ENCODE results near the gene ZCCHC3. TPM values are rescaled to one million over a fixed set of nuclear protein-coding genes. Genes with fewer than 3 reads are reported as not detected.
"Not testable (repeated sequence)": the region's sequence is repeated elsewhere in the genome, so short reads cannot be mapped to it uniquely, and the experiment has no call there.

The ZCCHC3 gene, protein sequence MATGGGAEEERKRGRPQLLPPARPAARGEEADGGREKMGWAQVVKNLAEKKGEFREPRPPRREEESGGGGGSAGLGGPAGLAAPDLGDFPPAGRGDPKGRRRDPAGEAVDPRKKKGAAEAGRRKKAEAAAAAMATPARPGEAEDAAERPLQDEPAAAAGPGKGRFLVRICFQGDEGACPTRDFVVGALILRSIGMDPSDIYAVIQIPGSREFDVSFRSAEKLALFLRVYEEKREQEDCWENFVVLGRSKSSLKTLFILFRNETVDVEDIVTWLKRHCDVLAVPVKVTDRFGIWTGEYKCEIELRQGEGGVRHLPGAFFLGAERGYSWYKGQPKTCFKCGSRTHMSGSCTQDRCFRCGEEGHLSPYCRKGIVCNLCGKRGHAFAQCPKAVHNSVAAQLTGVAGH
- total RNA-seq = 25.0 and 25.2 TPM in 2 replicates

DNA sequence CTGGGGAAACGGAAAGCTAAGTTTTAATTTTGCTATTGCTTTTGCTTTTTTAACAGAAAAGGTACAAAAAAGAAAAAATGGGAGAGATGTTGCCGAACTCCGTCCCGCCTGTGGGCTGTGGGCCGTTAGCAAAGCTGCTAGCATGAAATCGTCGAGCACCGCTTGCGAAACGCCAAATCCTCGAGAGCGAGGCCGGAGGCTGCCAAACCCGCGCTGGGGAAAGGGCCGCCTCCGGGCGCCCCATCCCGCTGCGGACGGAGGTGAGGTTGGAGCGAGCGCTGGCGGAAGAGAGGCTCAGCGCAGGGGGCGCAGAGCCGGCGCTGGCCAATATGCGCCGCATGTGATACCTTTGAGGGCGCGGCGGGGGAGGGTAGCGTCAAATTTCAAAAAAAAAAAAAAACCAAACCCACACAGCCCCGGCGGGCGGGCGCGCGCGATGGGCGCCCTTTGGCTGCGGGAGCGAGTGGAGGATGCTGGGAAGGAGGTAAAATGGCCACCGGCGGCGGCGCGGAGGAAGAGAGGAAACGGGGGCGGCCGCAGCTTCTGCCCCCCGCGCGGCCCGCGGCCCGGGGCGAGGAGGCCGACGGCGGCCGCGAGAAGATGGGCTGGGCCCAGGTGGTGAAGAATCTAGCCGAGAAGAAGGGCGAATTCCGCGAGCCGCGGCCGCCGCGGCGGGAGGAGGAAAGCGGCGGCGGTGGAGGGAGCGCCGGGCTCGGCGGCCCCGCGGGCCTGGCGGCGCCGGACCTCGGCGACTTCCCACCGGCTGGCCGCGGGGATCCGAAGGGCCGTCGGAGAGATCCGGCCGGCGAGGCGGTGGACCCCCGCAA is at the start of gene ZCCHC3:
TSS of gene ZCCHC3 (plus strand) at position 473 of the 827 bp plus-strand sequence. CDS start at position 490, 17 bp downstream.
- intact Hi-C loops (cut with micrococcal nuclease) = loop anchor here (1.0 kb wide), 2 partner anchors 28 to 33 kb away; partner anchors contain the start of gene SOX12

DNA sequence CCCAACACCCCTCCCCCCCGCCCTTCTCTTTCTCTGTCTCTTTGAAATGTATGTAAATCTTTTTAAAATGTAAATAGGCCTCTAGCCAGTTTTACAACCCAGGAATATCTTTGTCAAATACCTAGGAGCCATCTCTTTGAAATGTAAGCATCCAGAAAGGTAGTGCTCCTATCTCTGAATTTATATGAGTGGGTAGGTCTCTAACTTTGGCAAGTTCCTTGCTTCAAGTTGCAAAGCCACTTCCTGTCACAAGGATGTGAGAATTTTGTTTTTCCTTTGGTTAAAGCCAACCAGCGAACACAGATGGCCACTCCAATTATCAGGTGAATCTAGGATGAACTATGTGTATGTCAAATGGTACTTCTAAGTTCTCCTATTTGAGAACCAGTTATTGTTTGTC is 46.0 kb upstream of the ZCCHC3 start:
- intact Hi-C loops (cut with micrococcal nuclease) = no loop called here

DNA sequence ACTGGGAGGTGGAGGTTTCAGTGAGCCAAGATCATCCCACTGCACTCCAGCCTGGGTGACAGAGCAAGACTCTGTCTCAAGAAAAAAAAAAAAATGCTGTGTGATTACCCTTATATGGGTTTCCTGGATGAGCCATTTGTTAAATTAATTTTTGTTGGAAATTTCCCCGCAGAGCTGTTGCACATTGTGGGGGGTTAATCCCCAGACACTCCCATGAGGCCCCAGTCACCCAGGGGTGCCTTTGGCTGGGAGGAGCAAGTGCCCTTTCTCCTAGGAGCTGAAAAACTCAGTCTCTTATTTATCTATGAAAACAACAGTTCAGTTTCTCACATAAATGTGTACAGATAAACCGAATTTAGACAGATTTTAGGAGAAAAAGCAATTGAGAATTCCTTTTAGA is 44.6 kb upstream of the ZCCHC3 start:
- intact Hi-C loops (cut with micrococcal nuclease) = no loop called here

DNA sequence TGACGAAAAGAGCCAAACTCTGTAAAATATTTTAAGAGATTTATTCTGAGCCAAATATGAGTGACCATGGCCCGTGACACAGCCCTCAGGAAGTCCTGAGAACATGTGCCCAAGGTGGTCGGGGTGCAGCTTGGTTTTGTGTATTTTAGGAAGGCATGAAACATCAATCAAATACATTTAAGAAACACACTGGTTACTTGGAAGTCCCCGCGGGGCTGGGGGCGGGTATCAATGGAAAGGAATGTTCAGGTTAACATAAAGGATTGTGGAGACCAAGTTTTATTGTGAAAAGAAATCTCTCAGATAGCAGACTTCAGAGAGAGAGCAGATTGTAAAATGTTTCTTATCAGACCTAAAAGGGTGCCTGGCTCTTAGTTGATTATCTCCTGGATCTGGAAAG is 43.9 kb upstream of the ZCCHC3 start:
- intact Hi-C loops (cut with micrococcal nuclease) = not testable (repeated sequence)

DNA sequence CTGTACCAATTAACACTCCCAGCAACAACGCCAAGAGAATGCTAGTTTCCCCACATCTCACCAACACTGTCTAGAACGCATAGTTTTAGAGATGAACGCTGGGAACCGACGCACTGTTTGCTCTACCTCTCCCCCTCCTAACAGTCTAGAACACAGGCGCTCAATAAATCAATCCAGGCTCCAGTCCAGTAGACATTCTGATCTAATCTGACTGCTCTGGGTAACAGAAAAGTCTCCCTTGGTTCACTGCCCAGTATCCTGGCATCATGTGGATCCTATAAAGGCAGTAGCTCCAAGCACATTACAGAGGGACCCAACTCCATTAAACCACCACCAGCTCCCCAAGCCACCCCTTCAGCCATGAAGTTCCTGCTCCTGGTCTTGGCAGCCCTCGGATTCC is 40.0 kb upstream of the ZCCHC3 start, which contains the start of gene DEFB132:
TSS of gene DEFB132 (plus strand) at position 306 of the 400 bp plus-strand sequence. CDS start at position 361, 55 bp downstream.
- intact Hi-C loops (cut with micrococcal nuclease) = no loop called here

DNA sequence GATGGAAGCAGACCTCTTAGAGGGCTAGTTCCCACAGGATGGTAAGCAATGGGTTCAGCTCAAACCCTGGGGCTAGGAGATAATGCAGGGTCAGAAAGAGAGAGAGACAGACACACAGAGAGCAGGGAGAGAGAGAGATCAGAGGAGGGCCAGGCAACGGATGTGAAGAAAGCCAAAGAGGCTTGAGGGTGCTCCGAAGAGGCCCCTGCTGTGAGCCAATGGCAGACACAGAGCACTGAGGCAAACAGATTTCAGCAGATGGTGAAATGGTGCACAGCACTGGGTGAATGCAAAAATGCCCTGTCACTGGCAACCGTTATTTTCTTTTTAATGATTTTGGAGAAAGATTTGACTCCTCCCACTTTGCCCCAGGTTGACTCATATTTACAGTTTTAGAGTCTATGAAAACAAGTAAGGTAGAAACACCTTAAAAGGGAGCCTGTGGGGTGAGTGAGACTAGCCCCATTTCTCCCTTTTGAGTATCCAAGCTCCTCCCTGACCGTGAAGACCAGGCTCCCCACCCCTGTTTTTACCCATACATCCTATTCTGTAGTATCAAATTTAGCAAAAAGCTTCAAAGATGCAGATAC is 39.0 kb upstream of the ZCCHC3 start:
- intact Hi-C loops (cut with micrococcal nuclease) = loop anchor here (2.0 kb wide), 1 partner anchor 22 kb away; no protein-coding TSS in a partner anchor

DNA sequence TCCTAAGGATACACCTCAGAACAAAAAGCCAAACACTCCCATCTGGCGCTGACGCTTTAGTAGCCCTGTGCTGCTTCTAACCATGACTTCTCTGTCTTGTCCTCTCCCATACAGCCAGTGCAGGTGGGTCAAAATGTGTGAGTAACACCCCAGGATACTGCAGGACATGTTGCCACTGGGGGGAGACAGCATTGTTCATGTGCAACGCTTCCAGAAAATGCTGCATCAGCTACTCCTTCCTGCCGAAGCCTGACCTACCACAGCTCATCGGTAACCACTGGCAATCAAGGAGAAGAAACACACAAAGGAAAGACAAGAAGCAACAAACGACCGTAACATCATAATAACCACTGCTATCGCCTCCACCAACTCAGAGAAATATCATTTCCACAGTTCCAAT is 38.4 kb upstream of the ZCCHC3 start:
- intact Hi-C loops (cut with micrococcal nuclease) = loop anchor here (2.0 kb wide), 1 partner anchor 22 kb away; no protein-coding TSS in a partner anchor

DNA sequence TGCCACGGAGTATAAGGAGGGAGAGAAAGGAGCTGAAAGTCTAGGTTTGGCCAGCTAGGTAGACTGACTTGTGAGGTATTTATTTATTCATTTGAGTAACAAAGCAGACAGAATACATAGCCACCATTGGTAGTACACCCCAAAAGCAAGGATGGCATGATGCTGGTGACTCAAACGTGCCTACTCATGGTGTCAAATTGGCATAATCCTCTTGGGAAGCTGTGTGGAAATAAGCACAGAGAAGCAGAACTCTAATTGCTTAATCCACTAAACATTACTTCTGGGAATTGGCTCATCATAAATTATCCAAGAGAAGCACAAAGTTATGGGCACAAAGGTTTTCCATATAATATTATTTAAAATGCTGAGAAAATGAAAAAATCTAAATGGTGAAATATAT is 37.4 kb upstream of the ZCCHC3 start:
- intact Hi-C loops (cut with micrococcal nuclease) = loop anchor here (2.0 kb wide), 1 partner anchor 23 kb away; no protein-coding TSS in a partner anchor

DNA sequence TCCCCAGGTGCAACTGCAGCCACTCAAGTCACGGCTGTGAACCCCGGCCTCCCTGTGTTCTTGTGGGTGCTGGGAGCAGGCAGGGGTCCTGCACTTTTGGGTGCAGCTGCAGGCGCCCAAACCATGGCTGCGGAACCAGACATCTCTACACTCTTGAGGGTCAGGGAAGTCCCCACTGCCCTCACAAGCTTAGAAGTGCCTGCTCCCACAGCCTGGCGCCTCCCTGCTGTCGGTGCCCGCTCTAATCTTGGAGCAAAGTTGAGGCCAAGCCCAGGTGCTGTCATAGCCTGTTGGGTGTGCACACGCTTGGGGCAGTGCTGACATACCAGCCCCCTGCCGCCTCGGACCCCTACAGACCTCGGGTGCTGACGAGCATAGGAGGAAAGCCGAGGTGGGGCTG is 33.7 kb upstream of the ZCCHC3 start:
- intact Hi-C loops (cut with micrococcal nuclease) = no loop called here

DNA sequence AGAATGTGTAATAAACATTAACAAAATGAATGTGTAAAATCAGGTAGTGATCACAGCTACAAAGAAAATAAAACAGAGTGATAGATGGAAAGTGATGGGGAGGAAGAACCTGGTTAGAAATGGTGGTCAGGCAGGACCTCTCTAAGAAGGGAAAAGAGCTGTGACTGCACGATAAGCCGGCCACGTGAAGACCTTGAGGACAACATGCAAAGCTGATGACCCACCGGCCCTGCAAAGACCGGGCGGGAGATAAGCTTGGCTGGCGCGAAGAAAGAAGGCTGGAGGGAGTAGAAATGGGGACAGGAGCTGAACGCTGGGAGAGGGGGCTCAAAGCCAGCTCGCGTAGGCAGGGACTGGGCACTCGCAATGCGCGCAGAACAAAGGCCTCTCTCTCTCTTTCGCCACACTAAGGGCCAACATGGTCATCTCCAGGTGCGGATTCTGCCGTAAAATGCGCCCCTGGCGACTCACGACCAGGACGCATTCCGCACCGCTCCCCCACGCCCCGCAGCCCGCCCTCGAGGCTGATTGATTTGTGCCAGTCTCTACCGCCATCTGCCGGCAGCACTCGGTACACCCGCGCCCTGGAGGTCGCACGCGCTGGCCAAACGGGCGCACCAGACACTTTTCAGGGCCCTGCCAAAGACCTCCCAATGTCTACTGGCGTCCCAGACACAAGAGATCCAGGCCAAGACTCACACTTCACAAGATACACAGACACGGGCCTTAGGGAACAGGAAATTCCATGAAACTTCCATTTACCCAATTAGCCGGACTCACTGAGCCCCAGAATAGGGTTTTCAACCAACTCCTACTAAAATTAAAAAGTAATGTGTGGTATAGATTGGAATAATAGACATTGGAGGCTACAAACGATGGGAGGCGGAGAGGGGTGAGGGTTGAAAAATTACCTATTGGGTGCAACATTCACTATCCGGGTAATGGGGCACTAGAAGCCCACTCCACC is 30.5 kb upstream of the ZCCHC3 start:
- intact Hi-C loops (cut with micrococcal nuclease) = loop anchor here (1.0 kb wide), 4 partner anchors 23 to 63 kb away; partner anchors contain the start of gene C20orf96

DNA sequence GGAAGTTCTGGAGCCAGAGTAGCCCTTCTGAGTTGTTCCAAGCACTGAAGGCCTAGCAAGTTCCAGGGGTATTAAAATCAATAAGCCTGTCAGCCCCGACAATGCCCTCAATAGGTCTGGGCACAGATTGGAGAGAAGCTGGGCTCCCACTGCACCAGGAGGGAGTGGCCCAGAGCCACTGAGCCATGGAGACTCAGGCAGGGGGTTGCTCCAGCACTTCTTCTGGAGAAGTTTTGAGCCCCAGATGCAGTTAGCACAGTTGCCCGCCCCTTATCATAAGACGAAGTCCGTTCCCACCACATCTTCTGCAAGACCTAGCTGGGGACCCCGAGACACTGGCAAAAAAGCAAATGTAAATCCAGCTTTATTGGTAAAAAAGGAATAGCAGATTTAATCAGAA is 26.9 kb upstream of the ZCCHC3 start:
- intact Hi-C loops (cut with micrococcal nuclease) = no loop called here

DNA sequence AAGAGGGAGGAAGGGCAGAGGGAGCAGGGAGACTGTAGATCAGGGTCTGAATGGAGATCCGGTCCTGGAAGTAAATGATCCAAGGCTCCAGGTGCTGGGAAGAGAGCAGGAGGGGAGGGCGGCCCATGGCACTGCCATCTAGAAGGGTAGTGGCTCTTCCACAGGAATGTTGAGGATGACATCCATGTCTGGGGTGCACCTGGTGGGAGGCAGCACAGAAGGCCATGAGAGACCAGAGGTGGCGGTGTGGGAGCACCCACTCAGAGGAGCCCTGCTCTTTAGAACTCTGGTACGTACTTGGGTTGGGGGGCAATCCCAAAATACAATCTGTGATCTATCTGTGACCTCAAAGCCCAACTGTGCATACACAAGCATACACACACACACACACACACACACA is 26.3 kb upstream of the ZCCHC3 start:
- intact Hi-C loops (cut with micrococcal nuclease) = no loop called here

DNA sequence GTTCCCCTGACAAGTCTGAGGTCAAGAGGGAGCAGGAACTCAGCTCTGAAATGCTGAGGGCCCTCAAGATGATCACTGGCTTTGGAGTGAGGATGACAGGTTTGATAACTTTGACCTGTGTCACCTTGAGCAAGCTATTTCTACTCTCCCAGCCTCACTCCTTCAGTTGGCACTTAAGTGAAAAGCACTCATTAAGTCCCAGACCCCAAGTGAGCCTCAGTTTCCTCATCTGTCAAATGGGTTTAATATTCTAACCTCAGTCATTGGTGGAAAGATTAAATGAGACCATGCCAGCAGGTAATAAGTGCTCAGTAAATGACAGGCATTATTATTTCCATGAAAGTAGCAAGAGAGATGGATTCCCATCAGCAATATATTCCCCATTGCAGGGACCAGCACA is 25.8 kb upstream of the ZCCHC3 start:
- intact Hi-C loops (cut with micrococcal nuclease) = no loop called here

DNA sequence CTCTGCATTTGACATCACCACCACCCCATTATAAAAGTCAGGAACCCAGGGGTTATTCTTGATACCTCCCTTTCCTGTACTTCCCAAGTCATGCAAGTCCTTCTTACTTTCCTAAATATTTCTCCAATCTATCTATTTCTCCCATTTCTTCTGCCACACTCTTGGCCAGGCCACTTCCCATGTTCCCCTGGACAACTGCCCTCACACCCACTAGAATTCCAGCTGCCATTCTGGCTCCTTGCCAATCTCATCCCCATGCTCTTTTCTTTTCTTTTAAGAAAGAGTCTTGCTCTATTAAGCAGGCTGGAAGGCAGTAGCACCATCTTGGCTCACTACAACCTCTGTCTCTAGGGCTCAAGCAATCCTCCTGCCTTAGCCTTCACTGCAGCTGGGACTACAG is 24.7 kb upstream of the ZCCHC3 start:
- intact Hi-C loops (cut with micrococcal nuclease) = no loop called here

DNA sequence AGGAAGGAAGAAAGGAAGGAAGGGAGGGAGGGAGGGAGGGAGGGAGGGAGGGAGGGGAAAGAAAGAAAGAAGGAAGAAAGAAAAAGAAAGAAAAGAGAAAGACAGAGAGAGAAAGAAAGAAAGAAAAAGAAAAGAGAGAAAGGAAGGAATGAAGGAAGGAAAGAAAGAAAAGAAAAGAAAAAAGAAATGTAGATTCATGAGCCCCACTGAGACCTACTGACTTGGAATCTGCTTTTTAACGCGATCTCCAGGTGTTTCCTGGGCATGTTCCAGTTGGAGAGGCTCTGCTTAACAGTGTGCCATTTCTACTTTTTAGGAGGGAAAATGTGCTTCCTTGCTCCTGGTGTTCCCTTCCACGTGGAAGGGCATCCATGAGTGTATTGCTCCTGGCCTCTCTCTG is 23.5 kb upstream of the ZCCHC3 start:
- intact Hi-C loops (cut with micrococcal nuclease) = no loop called here

DNA sequence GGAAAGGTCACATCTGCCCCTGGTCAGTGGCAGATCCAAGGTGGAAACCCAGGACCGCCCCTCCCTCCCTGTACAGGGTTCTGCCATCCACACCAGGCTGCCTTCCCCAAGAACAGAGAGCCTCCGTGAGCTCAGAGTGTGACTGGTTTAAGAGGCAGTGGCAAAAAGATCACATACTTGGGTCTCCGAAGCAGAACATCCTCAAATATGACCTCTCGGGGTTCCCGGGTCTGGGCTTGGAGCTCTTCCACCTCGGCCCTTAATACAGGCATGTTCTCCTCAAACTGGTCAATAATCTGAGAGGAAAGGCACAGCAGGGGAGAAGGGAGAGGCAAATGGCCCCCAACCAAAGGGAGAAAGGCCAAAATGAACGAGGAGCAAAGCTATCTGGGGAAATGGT is 21.6 kb upstream of the ZCCHC3 start:
- intact Hi-C loops (cut with micrococcal nuclease) = no loop called here

DNA sequence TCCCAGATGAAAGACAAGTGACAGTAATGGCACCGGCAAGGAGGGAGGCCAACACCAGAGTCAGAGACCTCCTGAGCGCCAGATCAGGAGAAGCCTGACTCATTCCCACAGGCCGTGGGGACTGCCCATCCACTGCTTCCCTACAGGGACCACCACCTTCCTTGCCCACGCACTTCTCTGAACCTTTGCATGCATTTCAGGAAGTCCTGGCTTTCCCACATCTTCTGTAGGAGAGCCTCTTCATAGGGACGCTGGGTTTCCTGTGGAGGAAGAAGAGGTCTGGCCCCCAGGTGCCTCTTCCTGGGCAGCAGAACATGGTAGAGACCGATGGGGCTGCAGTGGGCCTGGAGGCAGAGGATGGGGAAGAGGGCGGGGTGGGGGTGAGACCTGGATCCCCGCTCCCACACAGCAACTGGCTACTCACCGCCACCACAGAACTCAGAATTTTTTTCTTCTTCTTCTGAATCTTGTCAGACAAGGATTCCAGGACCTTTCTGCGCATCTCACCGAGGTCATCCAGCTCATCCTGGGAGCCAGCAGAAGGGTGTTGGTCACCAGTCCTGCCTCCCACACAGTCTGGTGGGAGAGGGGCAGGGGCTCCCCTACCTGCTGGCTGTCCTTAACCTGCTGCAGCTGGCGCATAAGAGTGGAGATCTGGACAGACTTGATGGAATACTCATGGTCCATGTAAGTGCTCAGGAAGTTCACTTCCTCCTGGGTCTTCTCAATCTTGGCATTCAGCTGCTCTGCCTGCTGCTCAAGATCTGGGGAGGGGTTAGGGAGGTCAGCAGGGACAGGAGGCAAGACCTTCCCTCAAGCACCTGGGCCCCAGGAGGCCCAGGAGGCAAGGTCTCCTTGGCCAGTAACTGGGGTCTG is 20.5 kb upstream of the ZCCHC3 start:
- intact Hi-C loops (cut with micrococcal nuclease) = no loop called here

DNA sequence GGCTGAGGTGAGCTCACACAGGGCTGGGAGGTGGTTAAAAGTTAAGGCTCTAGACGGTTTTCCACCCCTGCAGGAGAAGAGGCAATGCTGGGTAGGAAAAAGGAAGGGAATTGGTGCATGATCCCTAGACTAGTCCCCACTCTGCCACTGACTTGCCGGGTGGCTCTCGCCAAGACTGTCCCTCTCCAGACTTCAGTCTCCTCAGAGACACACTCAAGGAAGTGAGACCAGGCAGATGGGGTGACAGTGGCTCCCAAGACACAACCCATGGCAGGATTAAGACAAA is 19.9 kb upstream of the ZCCHC3 start:
- intact Hi-C loops (cut with micrococcal nuclease) = no loop called here

DNA sequence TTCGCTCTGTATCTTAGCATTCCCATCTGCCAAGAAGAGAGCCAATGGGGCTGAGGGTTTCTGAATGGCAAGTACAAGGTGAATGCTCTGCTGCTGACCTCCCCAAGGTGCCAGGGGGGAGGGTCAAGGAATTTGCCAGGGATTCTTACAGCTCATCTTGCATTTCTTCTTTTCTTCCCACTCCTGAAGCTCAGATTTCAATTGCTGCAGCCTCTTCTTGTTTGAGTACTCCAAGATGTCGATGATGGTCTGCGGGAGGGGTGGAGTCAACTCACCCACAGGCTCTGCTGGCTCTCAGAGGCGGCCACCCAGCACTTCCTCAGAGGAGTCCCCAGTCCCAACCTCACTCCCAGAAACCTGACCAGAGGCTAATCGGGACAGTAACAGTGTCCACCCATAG is 19.2 kb upstream of the ZCCHC3 start:
- intact Hi-C loops (cut with micrococcal nuclease) = no loop called here

All from T-helper 1 cell treated with Interleukin-12 subunit alpha and Interleukin-12 subunit beta and Interleukin-4 antibody, amounts not matched to agents 30 ng/mL and 1 ng/mL, for 36 hours (primary cell).